Peyer's patch (tissue), 4 donors: Measurements from ENCODE around the gene ELMO1.

Experiments
- POLR2A ChIP-seq, 2 donors: fragments of 450-650 bp; IDR thresholded peaks; one replicate each; pipeline ENCODE4 v1.5.1; 2017; ENCODE audit warnings: antibody characterized with exemption in 2 of 2, mild to moderate bottlenecking in 2 of 2, moderate library complexity in 2 of 2
- TF ChIP-seq, protein P1 (sequence below), 6 experiments: fragments of 450-650 bp in 4 of 6; fragments of 200-600 bp in 2 of 6; sonication (generic) in 1 of 6; IDR thresholded peaks; one replicate each; pipeline ENCODE4 v1.5.1; 2017 to 2019; ENCODE audit warnings: antibody characterized with exemption in 6 of 6, mild to moderate bottlenecking in 3 of 6, moderate library complexity in 1 of 6

- TF ChIP-seq POLR2A (IDR thresholded peaks at IDR 0.05), result no peak
- TF ChIP-seq, protein P1, sequence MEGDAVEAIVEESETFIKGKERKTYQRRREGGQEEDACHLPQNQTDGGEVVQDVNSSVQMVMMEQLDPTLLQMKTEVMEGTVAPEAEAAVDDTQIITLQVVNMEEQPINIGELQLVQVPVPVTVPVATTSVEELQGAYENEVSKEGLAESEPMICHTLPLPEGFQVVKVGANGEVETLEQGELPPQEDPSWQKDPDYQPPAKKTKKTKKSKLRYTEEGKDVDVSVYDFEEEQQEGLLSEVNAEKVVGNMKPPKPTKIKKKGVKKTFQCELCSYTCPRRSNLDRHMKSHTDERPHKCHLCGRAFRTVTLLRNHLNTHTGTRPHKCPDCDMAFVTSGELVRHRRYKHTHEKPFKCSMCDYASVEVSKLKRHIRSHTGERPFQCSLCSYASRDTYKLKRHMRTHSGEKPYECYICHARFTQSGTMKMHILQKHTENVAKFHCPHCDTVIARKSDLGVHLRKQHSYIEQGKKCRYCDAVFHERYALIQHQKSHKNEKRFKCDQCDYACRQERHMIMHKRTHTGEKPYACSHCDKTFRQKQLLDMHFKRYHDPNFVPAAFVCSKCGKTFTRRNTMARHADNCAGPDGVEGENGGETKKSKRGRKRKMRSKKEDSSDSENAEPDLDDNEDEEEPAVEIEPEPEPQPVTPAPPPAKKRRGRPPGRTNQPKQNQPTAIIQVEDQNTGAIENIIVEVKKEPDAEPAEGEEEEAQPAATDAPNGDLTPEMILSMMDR (IDR thresholded peaks at IDR 0.05), result no peak
These were observed 490.4 kb downstream of the ELMO1 start for GRCh38 chr7:36958111-36958733.
